Astrocyte of the hippocampus (primary cell): ENCODE results near the gene SPG11.

Source experiments
- DNase-seq: peaks from one replicate; pipeline ENCODE4 v3.0.0; 2011; ENCODE audit warnings: low read depth, low spot score

The SPG11 gene

GRCh38 chr15:44529864-44530604, 133.4 kb downstream of the SPG11 start:
- DNase-seq = no peak

- no peak for DNase-seq
Observed at GRCh38 chr15:44527241-44527640, 136.2 kb downstream of the SPG11 start.

- DNase-seq = no peak
Observed at GRCh38 chr15:44525018-44525417, 138.4 kb downstream of the SPG11 start.

- DNase-seq = no peak
Observed at GRCh38 chr15:44519537-44519936, 143.9 kb downstream of the SPG11 start.

- no peak for DNase-seq
Observed at GRCh38 chr15:44516436-44516835, 147.0 kb downstream of the SPG11 start.
